ENCODE measurements around the gene GALK1.
A peak's percentile ranks its signal among the peaks of the same experiment; 100 is the strongest.

DNA sequence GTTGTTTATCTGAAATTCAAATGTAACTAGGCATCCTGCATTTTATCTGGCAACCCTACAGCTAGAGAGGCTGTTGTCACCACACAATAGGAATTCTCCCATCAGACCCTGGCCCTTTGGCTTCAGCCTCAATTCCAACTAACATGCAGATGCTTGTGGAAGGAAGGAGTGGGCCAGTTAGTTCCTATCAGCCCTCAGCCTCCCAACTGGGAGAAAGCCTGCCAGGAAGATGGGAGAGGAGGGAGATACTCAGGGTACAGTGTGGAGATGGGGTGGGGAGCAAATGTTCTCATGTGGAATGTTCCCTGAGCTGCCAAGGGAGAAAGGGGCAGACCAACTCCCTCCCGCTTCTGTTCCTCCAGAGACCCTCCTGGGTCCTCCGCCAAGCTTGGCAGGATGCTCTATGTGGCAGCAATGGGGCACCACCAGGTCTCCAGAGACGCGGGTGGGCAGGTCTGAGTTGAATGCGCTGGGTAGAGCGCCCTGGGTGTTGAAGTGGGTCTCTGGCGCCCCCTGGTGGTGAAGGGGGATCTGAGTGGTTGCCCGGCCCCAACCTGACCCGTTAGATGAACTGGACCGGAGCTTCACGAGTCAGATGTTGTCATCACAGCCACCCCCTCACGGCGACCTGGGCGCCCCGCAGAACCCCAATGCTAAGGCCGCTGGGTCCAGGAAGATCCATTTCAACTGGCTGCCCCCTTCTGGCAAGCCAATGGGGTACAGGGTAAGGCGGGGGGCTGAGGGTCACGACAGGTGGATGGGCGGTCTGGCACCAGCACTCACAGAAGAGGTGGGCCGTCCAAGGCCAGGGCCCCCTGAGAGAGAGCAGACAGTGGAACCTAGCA lies 15.2 kb downstream of the GALK1 start:
- TF ChIP-seq, protein P1, sequence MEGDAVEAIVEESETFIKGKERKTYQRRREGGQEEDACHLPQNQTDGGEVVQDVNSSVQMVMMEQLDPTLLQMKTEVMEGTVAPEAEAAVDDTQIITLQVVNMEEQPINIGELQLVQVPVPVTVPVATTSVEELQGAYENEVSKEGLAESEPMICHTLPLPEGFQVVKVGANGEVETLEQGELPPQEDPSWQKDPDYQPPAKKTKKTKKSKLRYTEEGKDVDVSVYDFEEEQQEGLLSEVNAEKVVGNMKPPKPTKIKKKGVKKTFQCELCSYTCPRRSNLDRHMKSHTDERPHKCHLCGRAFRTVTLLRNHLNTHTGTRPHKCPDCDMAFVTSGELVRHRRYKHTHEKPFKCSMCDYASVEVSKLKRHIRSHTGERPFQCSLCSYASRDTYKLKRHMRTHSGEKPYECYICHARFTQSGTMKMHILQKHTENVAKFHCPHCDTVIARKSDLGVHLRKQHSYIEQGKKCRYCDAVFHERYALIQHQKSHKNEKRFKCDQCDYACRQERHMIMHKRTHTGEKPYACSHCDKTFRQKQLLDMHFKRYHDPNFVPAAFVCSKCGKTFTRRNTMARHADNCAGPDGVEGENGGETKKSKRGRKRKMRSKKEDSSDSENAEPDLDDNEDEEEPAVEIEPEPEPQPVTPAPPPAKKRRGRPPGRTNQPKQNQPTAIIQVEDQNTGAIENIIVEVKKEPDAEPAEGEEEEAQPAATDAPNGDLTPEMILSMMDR (IDR thresholded peaks at IDR 0.05; ENCODE audit: low read length), result peak; percentile 83
- TF ChIP-seq EZH2 (IDR thresholded peaks at IDR 0.05; ENCODE audit: borderline replicate concordance, low read length), result no peak
